NCI-H2107 (cell line): ENCODE data around the gene NTHL1.

Experiments used
- DNase-seq: peaks from one replicate; lab custom pipeline; 2025; lab: John Stamatoyannopoulos, UW

The NTHL1 gene

DNA sequence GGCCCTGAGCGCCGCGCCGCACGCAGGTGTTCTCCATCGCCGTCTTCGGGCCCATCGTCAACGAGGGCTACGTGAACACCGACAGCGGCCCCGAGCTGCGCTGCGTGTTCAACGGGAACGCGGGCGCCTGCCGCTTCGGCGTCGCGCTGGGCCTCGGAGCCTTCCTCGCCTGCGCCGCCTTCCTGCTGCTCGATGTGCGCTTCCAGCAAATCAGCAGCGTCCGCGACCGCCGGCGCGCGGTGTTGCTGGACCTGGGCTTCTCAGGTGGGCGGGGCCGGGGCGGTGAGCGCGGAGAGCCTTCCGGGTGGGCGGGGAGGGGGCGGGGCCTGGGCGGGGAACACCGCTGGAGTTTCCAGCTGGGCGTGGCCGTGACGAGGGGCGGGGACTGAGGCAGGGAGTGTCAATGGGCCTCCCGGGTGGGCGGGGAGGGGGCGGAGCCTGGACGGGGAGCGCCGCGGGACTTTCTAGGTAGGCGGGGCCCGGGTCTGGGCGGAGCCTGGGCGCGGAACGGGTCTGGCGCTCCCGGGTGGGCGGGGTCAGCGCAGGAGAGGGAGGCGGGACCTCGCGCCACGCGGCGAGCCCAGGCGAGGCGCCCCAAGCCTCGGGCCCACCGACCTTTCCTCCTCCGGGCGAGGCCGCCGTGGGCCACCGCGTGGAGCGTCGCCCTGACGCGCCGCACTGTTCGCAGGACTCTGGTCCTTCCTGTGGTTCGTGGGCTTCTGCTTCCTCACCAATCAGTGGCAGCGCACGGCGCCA is 55.5 kb downstream of the NTHL1 start:
- DNase-seq, result no peak

DNA sequence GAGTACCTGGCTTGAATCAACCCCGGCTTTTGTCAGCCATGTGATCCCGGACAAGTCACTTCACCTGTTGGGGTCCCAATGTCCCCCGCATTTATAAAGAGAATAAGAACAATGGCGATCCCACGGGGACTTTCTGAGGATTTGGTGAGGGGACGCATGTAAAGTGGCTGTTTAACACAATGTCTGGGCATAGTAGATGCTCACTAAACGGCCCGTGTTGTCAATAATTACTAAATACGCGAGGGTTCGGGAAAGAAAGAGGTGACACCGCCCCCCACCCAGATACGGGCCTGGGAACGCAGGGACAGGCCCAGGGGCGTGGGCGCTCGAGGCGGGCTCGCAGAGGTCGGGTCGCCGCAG is 56.1 kb downstream of the NTHL1 start:
- DNase-seq, result no peak

DNA sequence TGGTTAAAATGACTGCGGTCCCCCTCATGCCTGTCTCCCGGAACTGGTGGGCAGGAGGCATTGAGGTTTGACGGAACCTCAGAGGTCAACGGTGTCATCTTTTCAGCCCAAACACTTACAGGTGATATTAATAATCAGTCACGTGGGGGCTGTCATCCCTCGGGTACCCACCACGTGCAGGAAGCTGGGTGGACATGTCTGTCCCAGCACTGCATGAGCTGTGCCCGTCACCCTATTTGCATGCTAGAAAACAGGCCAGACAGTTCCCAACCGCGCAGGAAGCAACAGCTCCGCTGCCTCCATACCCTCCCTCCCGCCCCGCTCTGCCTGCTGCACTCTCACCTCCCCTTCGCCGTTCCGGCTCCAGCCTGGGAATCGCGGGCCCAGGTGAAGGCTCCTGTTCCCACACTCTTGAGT is 56.5 kb downstream of the NTHL1 start:
- no peak for DNase-seq

DNA sequence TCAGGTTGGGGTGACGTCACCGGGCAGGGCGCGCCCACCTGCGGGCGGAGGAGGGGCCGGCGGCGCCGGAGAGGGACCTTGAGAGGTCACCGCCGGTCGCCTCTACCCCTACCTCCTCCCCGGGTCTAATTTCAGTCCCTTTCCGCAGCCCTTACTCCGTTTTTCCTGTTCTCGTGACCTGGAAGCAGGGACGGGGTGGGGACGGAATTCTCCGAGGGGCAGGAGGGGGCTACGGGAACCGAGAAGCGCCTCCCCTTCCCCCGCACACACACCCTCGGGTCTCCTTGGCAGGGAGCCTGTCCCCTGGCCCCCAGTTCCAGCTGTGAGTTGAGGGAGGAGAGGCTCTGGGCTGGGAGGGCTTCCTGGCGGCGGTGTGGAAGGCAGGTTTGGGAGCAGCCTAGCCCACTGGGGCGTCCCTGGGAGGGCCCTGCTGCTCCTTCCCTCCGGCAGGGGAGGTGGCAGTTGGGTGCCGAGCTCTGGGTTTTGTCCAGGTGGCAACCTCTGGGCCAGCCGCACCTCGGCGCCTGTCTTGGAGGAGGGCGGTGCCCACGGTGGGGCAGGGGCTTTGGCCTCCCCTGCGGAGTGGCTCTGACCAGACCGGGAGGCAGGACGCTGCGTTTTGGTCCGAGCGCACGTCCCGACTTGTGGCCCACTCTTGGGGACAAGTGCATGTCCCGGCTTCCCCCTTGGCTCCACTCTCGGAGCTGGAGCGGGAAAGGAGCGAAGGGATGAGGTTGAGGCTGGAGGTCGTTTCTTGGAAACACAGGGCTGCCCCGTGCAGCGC is 57.1 kb downstream of the NTHL1 start:
- DNase-seq, result no peak

DNA sequence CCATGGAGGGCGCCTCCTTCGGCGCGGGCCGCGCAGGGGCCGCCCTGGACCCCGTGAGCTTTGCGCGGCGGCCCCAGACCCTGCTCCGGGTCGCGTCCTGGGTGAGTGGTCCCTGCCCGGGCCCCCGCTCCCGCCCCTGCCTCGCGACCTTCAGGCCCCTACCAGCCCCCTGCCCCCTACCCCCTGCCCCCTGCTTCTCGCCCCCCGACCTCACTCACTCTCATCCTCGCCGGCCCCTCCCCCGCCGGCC is 57.6 kb downstream of the NTHL1 start:
- DNase-seq, result no peak
